Ramos (cell line): ENCODE results near the gene PLP1.
"Not testable (repeated sequence)": the region's sequence is repeated elsewhere in the genome, so short reads cannot be mapped to it uniquely, and the experiment has no call there.

ENCODE experiments used
- in situ Hi-C: fragments of 300-500 bp; cut with MboI; formaldehyde crosslinking; loops from one replicate; pipeline ENCODE4 v1.14.3; 2022; ENCODE audit warnings: low sequenced_read_pairs; ENCODE audit not compliant: unreplicated experiment

PLP1 gene

DNA sequence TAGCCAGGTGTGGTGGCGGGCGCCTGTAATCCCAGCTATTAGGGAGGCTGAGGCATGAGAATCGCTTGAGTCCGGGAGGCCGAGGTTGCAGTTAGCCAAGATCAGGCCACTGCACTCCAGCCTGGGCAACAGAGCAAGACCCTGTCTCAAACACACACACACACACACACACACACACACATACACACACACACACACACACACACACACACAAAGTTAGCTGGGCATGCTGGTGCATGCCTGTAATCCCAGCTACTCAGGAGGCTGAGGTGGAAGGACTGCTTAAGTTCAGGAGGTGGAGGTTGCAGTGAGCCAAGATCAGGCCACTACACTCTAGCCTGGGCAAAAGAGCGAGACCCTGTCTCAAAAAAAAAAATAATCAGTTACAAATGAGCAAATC is 44.2 kb downstream of the PLP1 start:
- in situ Hi-C loops = not testable (repeated sequence)

- in situ Hi-C loops = no loop called here
Observed at GRCh38 chrX:103823591-103823990, 47.0 kb downstream of the PLP1 start.

- in situ Hi-C loops = loop anchor here (25.0 kb wide), 1 partner anchor 111 kb away; no protein-coding TSS in a partner anchor
Observed at GRCh38 chrX:103825881-103826280, 49.2 kb downstream of the PLP1 start.

DNA sequence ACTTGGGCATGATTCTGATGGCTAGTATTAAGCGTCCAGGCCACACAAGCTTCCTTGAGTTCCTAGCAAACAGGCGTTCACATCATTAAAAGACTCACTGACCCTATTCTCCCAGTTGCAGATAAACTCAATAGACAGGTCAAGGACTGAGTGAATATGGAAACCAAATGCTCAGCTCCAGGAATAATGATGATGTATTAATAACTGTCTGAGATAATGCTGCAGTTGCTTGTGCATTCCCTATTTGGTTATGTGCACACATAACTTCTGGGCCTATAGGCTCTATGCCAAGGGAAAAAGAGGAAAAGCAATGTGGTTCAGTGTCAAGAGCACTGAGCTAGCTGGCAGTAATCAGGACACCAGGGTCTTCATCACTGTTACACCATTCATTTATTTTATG is 51.9 kb downstream of the PLP1 start:
- in situ Hi-C loops = loop anchor here (25.0 kb wide), 1 partner anchor 109 kb away; no protein-coding TSS in a partner anchor

DNA sequence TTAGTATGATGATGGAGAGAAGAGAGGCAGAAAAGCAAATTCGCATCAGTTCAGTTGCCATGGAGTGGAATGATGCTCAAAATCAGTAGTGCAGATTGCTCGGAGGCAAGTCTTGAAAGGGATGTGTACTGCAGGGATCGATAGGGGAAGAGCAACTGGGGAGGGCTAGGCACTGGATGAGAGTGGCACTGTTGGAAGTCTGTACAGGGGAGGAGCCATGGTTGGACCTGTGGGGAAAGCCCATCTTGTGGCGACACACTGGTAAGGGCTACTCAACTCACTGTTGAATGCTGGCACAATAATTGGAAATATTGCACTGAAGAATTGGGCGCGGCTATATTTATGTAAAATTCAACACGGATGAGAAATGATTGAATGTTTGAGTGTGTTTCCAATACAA is 54.2 kb downstream of the PLP1 start:
- in situ Hi-C loops = loop anchor here (25.0 kb wide), 1 partner anchor 106 kb away; no protein-coding TSS in a partner anchor

- in situ Hi-C loops = loop anchor here (25.0 kb wide), 1 partner anchor 106 kb away; no protein-coding TSS in a partner anchor
Observed at GRCh38 chrX:103831342-103831802, 54.7 kb downstream of the PLP1 start.

DNA sequence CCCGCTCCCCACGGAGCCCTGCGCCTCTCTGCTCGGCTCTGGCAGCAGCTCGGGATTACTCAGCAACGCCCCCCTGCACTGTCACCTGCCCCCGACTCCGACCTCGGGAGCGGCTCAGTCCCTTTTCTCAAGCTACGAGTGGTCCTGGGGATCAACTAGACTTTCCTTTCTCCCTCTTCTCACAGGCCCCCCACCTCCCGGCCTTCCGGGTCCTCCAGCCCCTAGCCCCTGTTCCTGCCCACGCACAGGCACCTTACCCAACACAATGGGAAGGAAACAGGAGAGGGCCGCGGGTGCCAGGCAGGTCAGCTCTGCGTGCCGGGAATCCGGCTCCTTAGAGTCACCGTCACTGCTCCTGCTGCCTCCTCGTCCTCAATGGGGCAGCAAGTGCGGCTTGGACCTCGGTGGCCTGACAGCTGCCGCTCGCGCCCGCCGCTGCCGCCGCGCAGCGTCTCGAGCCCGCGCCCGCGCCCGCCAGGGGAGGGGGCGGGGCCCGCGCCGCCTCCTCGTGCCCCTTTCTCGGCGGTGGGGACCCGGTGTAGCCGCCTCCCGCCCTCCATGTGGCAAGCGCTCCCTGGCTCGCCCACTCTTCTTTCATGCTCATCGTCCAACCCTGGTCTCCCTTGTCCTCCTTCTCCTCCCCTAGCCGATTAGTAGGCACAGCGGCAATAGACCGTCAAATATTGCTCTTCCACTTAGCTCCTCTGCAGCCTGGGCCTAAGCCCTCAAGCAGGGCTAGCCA is 55.3 kb downstream of the PLP1 start, which contains the start of gene RAB9B:
TSS of gene RAB9B (minus strand) at position 455 of the 742 bp plus-strand sequence. CDS start 6,473 bp downstream, outside the sequence.
- in situ Hi-C loops = loop anchor here (25.0 kb wide), 1 partner anchor 105 kb away; no protein-coding TSS in a partner anchor

DNA sequence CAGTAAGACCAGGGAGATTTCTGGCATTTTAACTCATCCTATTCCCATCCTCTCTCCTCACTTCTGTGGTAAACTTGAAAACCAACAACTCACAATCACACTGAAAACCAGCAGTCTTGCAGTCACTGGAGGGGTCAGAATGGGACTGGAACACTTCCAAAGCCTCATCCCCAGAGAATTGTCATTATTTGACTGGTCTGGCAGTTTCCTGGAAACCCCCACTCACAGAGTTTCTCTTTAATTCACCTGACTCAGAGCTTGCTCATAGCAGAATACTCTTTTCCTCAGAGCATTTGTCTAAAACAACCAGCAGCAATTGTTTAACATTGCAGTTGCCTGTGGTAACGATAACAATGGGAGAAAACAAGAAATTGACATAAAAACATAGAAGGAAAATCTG is 62.8 kb downstream of the PLP1 start:
- in situ Hi-C loops = loop anchor here (25.0 kb wide), 1 partner anchor 98 kb away; no protein-coding TSS in a partner anchor
